GM12891 (cell line): ENCODE data around the gene MYLK.

Source experiments
- POLR2A ChIP-seq: IDR thresholded peaks from 2 replicates; pipeline ENCODE4 v1.6.1; 2011; ENCODE audit warnings: low read depth, low read length, control low read depth
- POLR2AphosphoS5 ChIP-seq: IDR thresholded peaks from 2 replicates; pipeline ENCODE4 v1.6.1; 2011; ENCODE audit warnings: low read depth, low read length, control low read depth
- SPI1 ChIP-seq: IDR thresholded peaks from 2 replicates; pipeline ENCODE4 v1.6.1; 2011; ENCODE audit warnings: low read depth, low read length, control low read depth
- TAF1 ChIP-seq: IDR thresholded peaks from 2 replicates; pipeline ENCODE4 v1.6.1; 2011; ENCODE audit warnings: low read depth, low read length, control low read depth

DNA sequence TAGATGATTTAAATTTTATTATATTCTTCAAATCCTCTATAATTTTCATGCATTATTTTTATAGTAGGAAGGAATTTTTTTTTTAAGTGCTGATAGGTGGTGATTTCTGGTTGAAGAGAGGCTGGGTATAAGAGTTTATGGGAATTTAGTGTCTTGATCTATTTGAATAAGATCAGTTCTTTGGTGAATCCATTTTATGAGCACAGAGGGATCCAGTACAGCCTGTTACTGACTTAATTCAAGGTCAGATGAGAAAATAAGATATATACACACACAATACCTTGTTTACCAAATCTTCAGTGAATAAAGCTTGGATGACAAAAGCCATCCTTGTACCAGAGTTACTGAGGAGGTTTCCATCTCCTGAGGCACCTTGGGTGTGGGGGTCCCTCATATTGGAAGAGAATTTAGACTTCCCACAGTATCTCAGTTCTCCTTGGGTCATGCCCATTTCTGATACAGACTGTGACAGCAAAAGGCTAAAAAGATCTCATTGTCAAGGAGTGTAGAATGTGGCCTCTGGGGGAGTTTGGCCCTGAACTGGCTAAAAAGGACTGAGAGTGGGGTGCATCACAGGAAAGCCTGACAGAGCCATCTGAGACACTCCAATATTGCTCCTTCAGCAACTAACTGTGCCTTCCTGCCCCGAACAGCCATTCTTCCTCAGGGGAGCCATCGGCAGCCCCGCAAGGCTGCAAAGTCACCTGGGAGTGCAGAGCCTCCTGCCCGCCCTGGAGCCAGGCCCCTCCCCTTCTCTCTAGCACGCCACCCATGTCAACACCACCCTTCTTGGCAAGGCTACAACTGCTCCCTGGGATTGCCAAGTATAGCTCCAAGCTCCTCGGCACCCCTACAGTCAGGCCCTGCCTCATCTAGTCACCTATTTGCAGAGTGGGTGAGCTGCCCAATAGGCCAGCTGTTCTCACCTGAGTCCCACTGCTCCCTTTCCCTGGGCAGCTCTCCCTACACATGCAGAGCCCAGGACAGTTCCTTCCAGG, 256.2 kb downstream of the MYLK start:
- no peak for TF ChIP-seq POLR2A
- no peak for TF ChIP-seq TAF1
- TF ChIP-seq POLR2AphosphoS5: no peak
- TF ChIP-seq SPI1: no peak
